ENCODE results near the gene SHROOM3.

DNA sequence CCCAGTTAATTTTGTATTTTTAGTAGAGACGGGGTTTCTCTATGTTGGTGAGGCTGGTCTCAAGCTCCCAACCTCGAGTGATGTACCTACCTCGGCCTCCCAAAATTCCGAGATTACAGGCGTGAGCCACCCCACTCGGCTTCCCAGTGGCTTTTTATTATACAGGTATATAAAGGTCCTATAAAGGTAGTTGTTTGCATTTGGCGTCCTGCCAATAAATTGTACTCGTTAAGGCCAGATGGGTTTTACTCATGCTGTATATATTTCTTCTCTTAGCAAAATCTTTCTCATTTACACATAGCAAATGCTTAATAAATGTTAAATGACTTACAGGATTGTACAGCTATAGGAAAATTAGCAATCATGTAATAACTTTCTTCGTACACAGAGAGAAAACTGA is 6.9 kb downstream of the SHROOM3 start:
- TF ChIP-seq, protein P1, sequence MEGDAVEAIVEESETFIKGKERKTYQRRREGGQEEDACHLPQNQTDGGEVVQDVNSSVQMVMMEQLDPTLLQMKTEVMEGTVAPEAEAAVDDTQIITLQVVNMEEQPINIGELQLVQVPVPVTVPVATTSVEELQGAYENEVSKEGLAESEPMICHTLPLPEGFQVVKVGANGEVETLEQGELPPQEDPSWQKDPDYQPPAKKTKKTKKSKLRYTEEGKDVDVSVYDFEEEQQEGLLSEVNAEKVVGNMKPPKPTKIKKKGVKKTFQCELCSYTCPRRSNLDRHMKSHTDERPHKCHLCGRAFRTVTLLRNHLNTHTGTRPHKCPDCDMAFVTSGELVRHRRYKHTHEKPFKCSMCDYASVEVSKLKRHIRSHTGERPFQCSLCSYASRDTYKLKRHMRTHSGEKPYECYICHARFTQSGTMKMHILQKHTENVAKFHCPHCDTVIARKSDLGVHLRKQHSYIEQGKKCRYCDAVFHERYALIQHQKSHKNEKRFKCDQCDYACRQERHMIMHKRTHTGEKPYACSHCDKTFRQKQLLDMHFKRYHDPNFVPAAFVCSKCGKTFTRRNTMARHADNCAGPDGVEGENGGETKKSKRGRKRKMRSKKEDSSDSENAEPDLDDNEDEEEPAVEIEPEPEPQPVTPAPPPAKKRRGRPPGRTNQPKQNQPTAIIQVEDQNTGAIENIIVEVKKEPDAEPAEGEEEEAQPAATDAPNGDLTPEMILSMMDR (IDR thresholded peaks at IDR 0.05), result no peak
- TF ChIP-seq POLR2A (IDR thresholded peaks at IDR 0.05; ENCODE audit: low read depth) (no peak), POLR2AphosphoS5 (IDR thresholded peaks at IDR 0.05) (no peak), EP300 (IDR thresholded peaks at IDR 0.05) (no peak)

All from esophagus muscularis mucosa (tissue), 4 donors.